ENCODE measurements around the gene RBM19. TPM values are rescaled to one million over a fixed set of nuclear protein-coding genes. Genes with fewer than 3 reads are reported as not detected.

Gene RBM19
- total RNA-seq (10 to 100 TPM; 23.3 to 44.0 (median 34.0) TPM), polyA plus RNA-seq (10 to 100 TPM; 11.6 to 17.3 TPM)
- long read RNA-seq, donor 1, full-length matches to known transcripts, result 7 of 69 reads
- long read RNA-seq, donor 1, partial matches to known transcripts, result 38 of 69 reads
- long read RNA-seq, donor 1, other reads (novel, unspliced or antisense), result 24 of 69 reads
- long read RNA-seq, donor 2, partial matches to known transcripts, result 0 of 1 reads
- long read RNA-seq, donor 2, other reads (novel, unspliced or antisense), result 0 of 1 reads
- long read RNA-seq, donor 3, full-length matches to known transcripts, result 76 of 103 reads
- long read RNA-seq, donor 3, partial matches to known transcripts, result 7 of 103 reads
- long read RNA-seq, donor 3, other reads (novel, unspliced or antisense), result 20 of 103 reads

- WGBS, 3 donors, result 0 to 1% (median 0%) methylated on average over 46 of the region's 46 CpGs
- Histone ChIP-seq H3K27me3 (no peaks in the 10 kb centered on the region), H3K4me3 (peak within 1 kb of the TSS; percentile 65), H3K36me3 (no peaks in the 10 kb centered on the region), H3K4me1 (ENCODE audit: insufficient read depth) (peaks cover 3% of the 10 kb centered on the region), H3K27ac (peak within 1 kb of the TSS; percentile 19 to 36), H3K9me3 (no peaks in the 10 kb centered on the region)
- peak; percentile 97 to 98 (median 97) for DNase-seq
- peak; percentile 42 for TF ChIP-seq POLR2A (IDR thresholded peaks at IDR 0.05)
- TF ChIP-seq EP300 (IDR thresholded peaks at IDR 0.05), result no peak
- peak; percentile 86 to 96 (median 94) for TF ChIP-seq CTCF (IDR thresholded peaks at IDR 0.05)
- intact Hi-C loops (cut with DNase I), result no loop called here
Measured at GRCh38 chr12:113965951-113966797, at the start of gene RBM19. Gene RBM19 (minus strand): TSS chr12:113966325. CDS start chr12:113966227, 98 bp downstream.

GRCh38 chr12:114015851-114016250 lies 49.7 kb upstream of the RBM19 start:
- TF ChIP-seq CTCF (IDR thresholded peaks at IDR 0.05) (no peak), EP300 (IDR thresholded peaks at IDR 0.05) (no peak), POLR2A (IDR thresholded peaks at IDR 0.05) (no peak)
- no peaks in the 10 kb centered on the region for H3K36me3 ChIP-seq
- 28 to 41% (median 33%) methylated on average over 7 of the region's 7 CpGs for WGBS, 3 donors
- no peaks in the 10 kb centered on the region for H3K27me3 ChIP-seq
- DNase-seq, result no peak
- no peaks in the 10 kb centered on the region for H3K9me3 ChIP-seq
- H3K4me1 ChIP-seq (ENCODE audit: insufficient read depth), result no peaks in the 10 kb centered on the region
- intact Hi-C loops (cut with DNase I), result no loop called here
- H3K27ac ChIP-seq, result no peak overlapping the region
- H3K4me3 ChIP-seq, result no peak overlapping the region

- no peak for DNase-seq
- WGBS, 3 donors, result 38 to 47% (median 42%) methylated on average over 6 of the region's 6 CpGs
- no peaks in the 10 kb centered on the region for H3K4me1 ChIP-seq (ENCODE audit: insufficient read depth)
- H3K36me3 ChIP-seq, result no peaks in the 10 kb centered on the region
- no peak overlapping the region for H3K27ac ChIP-seq
- intact Hi-C loops (cut with DNase I), result no loop called here
- no peaks in the 10 kb centered on the region for H3K27me3 ChIP-seq
- no peaks in the 10 kb centered on the region for H3K9me3 ChIP-seq
- TF ChIP-seq EP300 (IDR thresholded peaks at IDR 0.05), result no peak
- no peak overlapping the region for H3K4me3 ChIP-seq
Measured at GRCh38 chr12:114013575-114014345, 47.6 kb upstream of the RBM19 start.

- 39 to 86% methylated on average over 2 of the region's 3 CpGs; no CpG with 5 or more reads in 1 of the 3 donors for WGBS, 3 donors
Measured at GRCh38 chr12:114012744-114013431, 46.8 kb upstream of the RBM19 start.

More at GRCh38 chr12:114012744-114013431, 46.8 kb upstream of the RBM19 start:
- no peak for DNase-seq
- Histone ChIP-seq H3K27me3 (no peaks in the 10 kb centered on the region), H3K4me3 (no peak overlapping the region), H3K27ac (no peak overlapping the region), H3K36me3 (no peaks in the 10 kb centered on the region), H3K4me1 (ENCODE audit: insufficient read depth) (no peaks in the 10 kb centered on the region), H3K9me3 (no peaks in the 10 kb centered on the region)
- intact Hi-C loops (cut with DNase I), result no loop called here
- TF ChIP-seq POLR2A (IDR thresholded peaks at IDR 0.05) (no peak), CTCF (IDR thresholded peaks at IDR 0.05) (no peak), EP300 (IDR thresholded peaks at IDR 0.05) (no peak)
